HG02981 (cell line): ENCODE data around the gene DPCD.
"Not testable (repeated sequence)": the region's sequence is repeated elsewhere in the genome, so short reads cannot be mapped to it uniquely, and the experiment has no call there.

ENCODE experiments used
- ATAC-seq: cut with Tn5 transposase; IDR thresholded peaks from one replicate; pipeline ENCODE4 v1.9.1; 2021; ENCODE audit warnings: mild to moderate bottlenecking, moderate library complexity; ENCODE audit not compliant: unreplicated experiment

Gene DPCD

GRCh38 chr10:101617102-101617823 lies 29.1 kb downstream of the DPCD start:
- ATAC-seq: no peak

GRCh38 chr10:101617824-101618568 lies 29.9 kb downstream of the DPCD start:
- no peak for ATAC-seq

GRCh38 chr10:101618871-101619270 lies 30.8 kb downstream of the DPCD start:
- no peak for ATAC-seq

- no peak for ATAC-seq
Measured at GRCh38 chr10:101619983-101620382, 31.9 kb downstream of the DPCD start.

DNA sequence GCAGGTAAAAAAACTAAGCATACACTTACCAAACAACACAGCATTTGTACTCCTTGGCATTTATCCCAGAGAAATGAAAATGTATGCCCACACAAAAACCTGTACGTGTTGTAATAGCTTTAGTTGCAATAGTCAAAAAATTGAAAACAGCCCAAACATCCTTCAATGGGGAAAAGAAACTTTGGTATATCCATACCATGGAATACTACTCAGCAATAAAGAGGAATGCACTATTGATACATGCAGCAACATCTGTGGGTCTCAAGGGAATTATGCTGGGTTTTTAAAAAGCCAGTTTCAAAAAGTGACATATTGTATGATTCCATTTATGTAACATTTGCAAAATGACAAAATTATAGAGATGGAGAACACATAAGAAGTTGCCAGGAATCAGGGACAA lies 35.4 kb downstream of the DPCD start:
- no peak for ATAC-seq

GRCh38 chr10:101624526-101625102 lies 36.5 kb downstream of the DPCD start:
- ATAC-seq: no peak

DNA sequence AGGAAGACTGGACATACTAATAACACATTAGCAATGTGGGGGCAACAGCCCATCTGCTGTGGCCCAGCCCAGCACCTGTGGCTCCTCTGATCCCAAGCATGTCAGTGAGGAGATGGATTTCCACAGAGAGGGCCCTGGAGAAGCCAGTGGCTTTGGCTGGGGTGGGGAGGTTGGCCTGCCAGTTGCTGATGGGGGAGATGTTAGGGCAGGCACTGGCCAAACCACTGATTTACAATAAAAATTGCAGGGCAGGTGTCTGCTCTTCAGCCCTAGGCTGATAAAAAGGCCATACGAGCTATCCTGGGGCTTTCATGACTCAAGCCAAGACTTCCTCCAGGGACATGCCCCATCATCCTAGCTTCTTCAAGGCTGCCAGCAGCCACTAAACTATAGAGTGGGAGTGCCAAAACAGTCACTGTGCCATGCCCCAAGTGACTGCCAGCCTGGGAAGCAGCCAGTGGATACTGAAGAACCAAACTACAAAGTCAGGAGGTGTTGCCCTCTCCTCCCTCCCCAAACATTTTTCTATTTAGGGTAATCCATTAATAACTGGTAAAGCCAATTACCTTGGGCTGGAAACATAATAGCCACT lies 37.8 kb downstream of the DPCD start:
- ATAC-seq: no peak

- no peak for ATAC-seq
Measured at GRCh38 chr10:101629837-101630632, 41.9 kb downstream of the DPCD start.

DNA sequence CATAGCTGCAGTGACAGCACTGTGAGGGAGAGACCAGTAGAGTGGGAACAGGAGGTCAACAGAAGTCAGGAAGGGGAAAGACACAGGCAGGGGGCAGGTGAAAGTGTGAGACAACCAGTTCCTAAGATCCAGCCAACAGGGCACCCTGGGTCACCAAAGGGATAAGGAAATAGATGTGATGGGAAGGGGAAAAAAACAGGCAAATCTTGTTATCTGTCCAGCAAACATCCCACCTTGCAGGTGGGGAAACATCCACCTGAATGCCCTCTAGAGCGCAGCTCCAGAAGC lies 42.5 kb downstream of the DPCD start:
- no peak for ATAC-seq

GRCh38 chr10:101631821-101632475 lies 43.8 kb downstream of the DPCD start:
- ATAC-seq: no peak

DNA sequence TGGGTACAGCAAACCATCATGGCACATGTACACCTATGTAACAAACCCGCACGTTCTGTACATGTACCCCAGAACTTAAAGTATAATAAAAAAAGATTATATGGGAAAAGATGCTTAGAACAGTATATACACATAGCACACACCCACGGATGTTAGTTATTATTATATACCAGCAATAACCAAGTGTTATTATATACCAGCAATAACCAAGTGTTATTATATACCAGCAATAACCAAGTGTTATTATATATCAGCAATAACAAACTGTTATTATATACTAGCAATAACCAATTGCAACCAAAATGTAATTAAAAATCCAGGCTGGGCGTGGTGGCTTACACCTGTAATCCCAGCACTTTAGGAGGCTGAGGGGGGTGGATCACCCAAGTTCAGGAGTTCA lies 45.4 kb downstream of the DPCD start:
- ATAC-seq: not testable (repeated sequence)

GRCh38 chr10:101639141-101639900 lies 51.2 kb downstream of the DPCD start:
- no peak for ATAC-seq

DNA sequence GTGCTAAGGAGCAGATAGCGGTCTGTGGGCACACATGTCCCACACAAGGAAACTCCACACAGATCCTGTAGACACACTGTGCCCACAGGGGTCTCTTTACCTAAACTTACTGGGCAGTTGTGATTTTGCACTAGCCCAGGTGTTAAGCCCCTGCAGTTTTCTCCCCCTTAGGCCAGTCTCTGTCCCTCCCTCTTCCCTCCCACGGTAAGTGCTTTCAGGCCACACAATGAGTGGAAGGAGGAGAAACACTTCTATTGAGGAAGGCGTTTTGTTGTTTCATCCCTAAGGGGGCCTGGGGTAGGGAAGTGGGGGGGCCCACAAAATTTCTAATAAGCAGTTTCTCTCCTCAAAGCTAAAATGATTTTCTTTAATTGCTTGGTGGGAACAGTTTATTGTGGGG lies 55.4 kb downstream of the DPCD start:
- ATAC-seq: no peak

DNA sequence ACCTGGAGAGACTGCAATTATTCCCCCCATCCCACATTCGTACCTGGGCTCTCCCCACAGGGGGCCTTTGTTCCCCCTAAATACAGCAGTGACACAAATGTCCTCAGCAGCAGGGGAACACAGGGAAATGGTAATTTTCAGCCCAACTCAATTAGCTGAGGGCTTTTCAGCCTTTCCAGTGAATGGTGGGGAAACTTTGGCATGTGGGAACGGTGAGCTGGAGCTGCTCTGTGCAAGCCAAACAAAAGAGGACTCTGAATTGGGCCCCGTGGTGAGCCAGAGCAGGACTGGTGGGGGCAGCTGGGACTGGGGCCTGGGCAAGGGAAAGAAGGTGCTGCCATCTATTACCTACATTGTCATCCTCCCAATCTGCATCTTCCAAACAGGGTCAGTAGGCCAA lies 55.9 kb downstream of the DPCD start:
- ATAC-seq: no peak

DNA sequence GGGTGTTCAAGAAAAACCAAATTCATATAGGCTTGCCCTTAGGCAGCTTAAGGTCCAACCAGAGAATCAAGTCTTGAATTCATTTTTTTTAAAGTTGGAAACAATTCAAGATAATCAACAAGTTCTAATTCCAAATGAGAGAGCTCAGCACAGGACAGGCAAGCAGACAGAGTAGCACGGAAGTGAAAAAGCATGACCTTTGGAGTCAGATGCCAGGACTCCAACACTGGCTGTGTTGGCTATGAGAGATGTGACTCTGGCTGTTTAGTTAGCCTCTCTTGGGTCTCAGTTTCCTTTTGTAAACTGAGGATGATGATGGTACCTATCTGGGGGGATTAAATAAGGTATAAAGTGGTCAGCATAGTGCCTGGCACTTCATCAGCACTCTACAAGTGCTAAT lies 57.5 kb downstream of the DPCD start:
- ATAC-seq: no peak

DNA sequence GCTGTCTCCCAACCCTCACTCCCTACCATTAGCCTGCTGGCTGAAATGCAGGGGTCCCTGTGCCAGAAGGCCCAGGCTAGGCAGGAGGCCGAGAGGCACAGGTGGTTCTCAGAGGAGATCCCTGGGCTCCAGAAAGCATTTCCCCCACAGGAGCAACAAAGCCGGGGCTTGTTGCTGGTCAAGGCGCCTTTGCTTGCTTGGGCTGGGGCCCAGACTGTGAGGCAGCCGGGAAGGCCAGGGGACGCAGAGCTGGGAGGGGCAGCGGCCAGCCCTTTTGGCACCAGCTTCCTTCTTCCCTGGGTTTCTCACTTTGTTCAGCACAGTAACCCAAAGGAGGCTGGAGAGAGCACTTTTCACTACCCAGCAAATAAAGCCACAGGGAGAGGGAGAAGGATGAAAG lies 58.2 kb downstream of the DPCD start:
- ATAC-seq: no peak

- ATAC-seq: no peak
Measured at GRCh38 chr10:101647255-101647654, 59.1 kb downstream of the DPCD start.

DNA sequence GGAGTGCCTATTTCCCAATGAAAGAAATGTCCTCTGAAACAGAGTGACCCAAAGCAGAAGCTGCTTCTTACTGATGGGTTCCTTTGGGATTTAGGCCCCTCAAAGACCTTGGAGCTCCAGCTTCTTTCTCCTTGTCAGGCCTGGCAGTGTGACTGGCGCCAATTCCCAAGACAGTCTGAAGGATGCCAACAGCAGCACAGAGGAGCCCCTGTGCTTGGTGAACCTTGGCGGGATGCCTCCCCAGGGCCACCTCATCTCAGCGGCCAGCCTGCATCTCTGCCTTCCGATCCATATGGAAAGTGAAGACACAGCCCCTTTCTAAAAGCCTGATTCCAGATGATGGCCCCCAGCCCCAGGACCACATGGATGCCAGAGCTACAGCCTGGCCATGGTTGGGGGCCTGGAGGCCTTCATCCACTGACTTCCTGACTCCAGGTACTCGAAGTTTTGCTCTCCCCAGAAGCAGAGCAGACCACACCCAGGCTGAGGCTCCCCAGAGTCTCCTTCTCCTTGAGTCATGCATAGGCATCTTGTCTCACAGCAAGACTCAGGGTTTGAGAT lies 61.5 kb downstream of the DPCD start:
- ATAC-seq: no peak

DNA sequence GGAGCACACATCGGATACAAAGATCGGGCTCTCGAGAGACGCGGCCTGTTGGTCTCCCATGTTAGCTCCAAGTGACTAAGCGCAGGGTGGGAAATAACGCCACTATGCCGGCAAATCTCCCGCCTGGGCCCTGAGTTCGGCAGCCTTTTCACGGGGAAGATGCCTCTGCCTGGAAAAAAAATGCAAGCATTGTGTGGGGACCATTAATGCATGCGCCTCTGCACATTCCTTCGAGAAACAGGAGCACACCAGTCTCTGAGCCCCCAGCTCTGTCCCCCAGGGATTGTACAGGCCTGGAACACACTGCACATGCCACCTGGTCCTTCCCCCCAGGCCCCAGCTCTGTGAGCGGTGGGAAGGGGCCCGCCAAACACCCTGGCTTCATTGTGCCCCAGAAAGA lies 62.7 kb downstream of the DPCD start:
- no peak for ATAC-seq

- ATAC-seq: no peak
Measured at GRCh38 chr10:101651336-101651735, 63.2 kb downstream of the DPCD start.
